ENCODE data around the gene CCDC152. TPM values are rescaled to one million over a fixed set of nuclear protein-coding genes. Genes with fewer than 3 reads are reported as not detected.
A peak's percentile ranks its signal among the peaks of the same experiment; 100 is the strongest.

CCDC152 gene
- total and polyA plus RNA-seq, 2 of the 13 experiments (the other 11 are each of a cell fraction or from before 2014, with no cell fraction given): 0.20 to 0.36 TPM

GRCh38 chr5:42811591-42812446, 55.2 kb downstream of the CCDC152 start, which contains the start of gene SELENOP (continued):
- TF ChIP-seq RBFOX2 (IDR thresholded peaks at IDR 0.05; ENCODE audit: low read depth, low read length): peak; percentile 82
- TF ChIP-seq ZNF292 (CRISPR knock-in tag; IDR thresholded peaks at IDR 0.05; ENCODE audit: borderline replicate concordance, low read depth): no peak
- TF ChIP-seq ZNF333 (CRISPR knock-in tag; IDR thresholded peaks at IDR 0.05; ENCODE audit: borderline replicate concordance): no peak
- TF ChIP-seq MLLT10 (CRISPR knock-in tag; IDR thresholded peaks at IDR 0.05): peak; percentile 98
- TF ChIP-seq ZNF44 (CRISPR knock-in tag; IDR thresholded peaks at IDR 0.05): peak; percentile 62; the same call in 1 of the 2 replicates
- TF ChIP-seq TRIM24 (CRISPR knock-in tag; IDR thresholded peaks at IDR 0.05): no peak
- peak in 1 of 2 experiments; percentile 85; a peak in 1 of 4 replicates for TF ChIP-seq REST (IDR thresholded peaks at IDR 0.05; ENCODE audit: borderline replicate concordance in 1 of 2, low read depth in 1 of 2, low read length in 2 of 2)
- peak; percentile 70 for TF ChIP-seq MXD4 (CRISPR knock-in tag; IDR thresholded peaks at IDR 0.05)
- TF ChIP-seq POLR2AphosphoS2 (IDR thresholded peaks at IDR 0.05; ENCODE audit: low read depth, low read length): peak; percentile 98
- TF ChIP-seq THAP8 (CRISPR knock-in tag; IDR thresholded peaks at IDR 0.05; ENCODE audit: borderline replicate concordance): no peak
- TF ChIP-seq ZSCAN30 (CRISPR knock-in tag; IDR thresholded peaks at IDR 0.05): no peak
- TF ChIP-seq ZBTB26 (CRISPR knock-in tag; IDR thresholded peaks at IDR 0.05; ENCODE audit: borderline replicate concordance): no peak; the same call in 1 of the 2 replicates
- peak; percentile 42 for TF ChIP-seq U2AF1 (optimal IDR thresholded peaks at IDR 0.05; ENCODE audit: low read depth, low read length)
- no peak for TF ChIP-seq IRF1 (CRISPR knock-in tag; IDR thresholded peaks at IDR 0.05; ENCODE audit: low read depth)
- TF ChIP-seq GABPB1 (CRISPR knock-in tag; IDR thresholded peaks at IDR 0.05): no peak
- TF ChIP-seq NR2C2 (CRISPR knock-in tag; IDR thresholded peaks at IDR 0.05; ENCODE audit: borderline replicate concordance): peak; percentile 83
- no peak for TF ChIP-seq BATF2 (CRISPR knock-in tag; IDR thresholded peaks at IDR 0.05)
- no peak for TF ChIP-seq ZNF274 (CRISPR knock-in tag; IDR thresholded peaks at IDR 0.05)
- TF ChIP-seq KDM1A (CRISPR knock-in tag; IDR thresholded peaks at IDR 0.05): 0 out of 2 replicates have a peak, but pooled peaks have one; percentile 63

Data from HepG2 (cell line).